H9 (cell line): ENCODE results near the gene CACNA1D. TPM values are rescaled to one million over a fixed set of nuclear protein-coding genes. Genes with fewer than 3 reads are reported as not detected.

Source experiments
- DNase-seq: peaks from one replicate; pipeline ENCODE4 v3.0.0-alpha.2; 2017
- H2AFZ ChIP-seq: one replicate; pipeline ENCODE4 v1.6.1; 2013; ENCODE audit warnings: mild to moderate bottlenecking, low read length, control low read depth, moderate library complexity
- H2AK5ac ChIP-seq: 2 replicates; pipeline ENCODE4 v1.6.1; 2013; ENCODE audit warnings: low read length, control low read depth, mixed read lengths; ENCODE audit not compliant: insufficient read length
- H2BK120ac ChIP-seq: one replicate; pipeline ENCODE4 v1.6.1; 2013; ENCODE audit warnings: low read depth, mild to moderate bottlenecking, low read length, control low read depth, inconsistent platforms; ENCODE audit not compliant: poor library complexity, severe bottlenecking
- H2BK12ac ChIP-seq: 2 replicates; pipeline ENCODE4 v1.6.1; 2013; ENCODE audit warnings: low read length, control low read depth, mixed read lengths, low read depth; ENCODE audit not compliant: insufficient read length
- H2BK15ac ChIP-seq: 2 replicates; pipeline ENCODE4 v1.6.1; 2013; ENCODE audit warnings: low read depth, low read length, control low read depth
- H2BK20ac ChIP-seq: one replicate; pipeline ENCODE4 v1.6.1; 2013; ENCODE audit warnings: low read depth, mild to moderate bottlenecking, low read length, control low read depth, inconsistent platforms; ENCODE audit not compliant: poor library complexity, severe bottlenecking
- H2BK5ac ChIP-seq: 2 replicates; pipeline ENCODE4 v1.6.1; 2013; ENCODE audit warnings: low read length, control low read depth, mixed read lengths; ENCODE audit not compliant: insufficient read length
- H3K14ac ChIP-seq: 2 replicates; pipeline ENCODE4 v1.6.1; 2013; ENCODE audit warnings: low read length, control low read depth; ENCODE audit not compliant: insufficient read depth
- H3K18ac ChIP-seq: 2 replicates; pipeline ENCODE4 v1.6.1; 2013; ENCODE audit warnings: low read depth, mild to moderate bottlenecking, mixed read lengths, low read length, control low read depth; ENCODE audit not compliant: insufficient read length
- H3K23ac ChIP-seq: 2 replicates; pipeline ENCODE4 v1.6.1; 2013; ENCODE audit warnings: low read length, control low read depth, mixed read lengths, low read depth; ENCODE audit not compliant: insufficient read length
- H3K23me2 ChIP-seq: 2 replicates; pipeline ENCODE4 v1.6.1; 2013; ENCODE audit warnings: low read depth, mild to moderate bottlenecking, mixed read lengths, low read length, control low read depth; ENCODE audit not compliant: insufficient read length, poor library complexity, severe bottlenecking
- H3K27ac ChIP-seq: 2 replicates; pipeline ENCODE4 v1.5.1; 2013; ENCODE audit warnings: low read length, control low read depth, mixed read lengths, low read depth; ENCODE audit not compliant: insufficient read length
- H3K27me3 ChIP-seq: 2 replicates; pipeline ENCODE4 v1.6.1; 2013; ENCODE audit warnings: low read length, control low read depth, inconsistent platforms; ENCODE audit not compliant: insufficient read depth
- H3K4ac ChIP-seq: 2 replicates; pipeline ENCODE4 v1.6.1; 2013; ENCODE audit warnings: low read depth, mild to moderate bottlenecking, control low read depth, inconsistent platforms, low read length, moderate library complexity
- H3K4me1 ChIP-seq: 2 replicates; pipeline ENCODE4 v1.6.1; 2013; ENCODE audit warnings: low read length, control low read depth, inconsistent platforms; ENCODE audit not compliant: insufficient read depth
- H3K4me2 ChIP-seq: 2 replicates; pipeline ENCODE4 v1.6.1; 2013; ENCODE audit warnings: low read length, control low read depth, mixed read lengths; ENCODE audit not compliant: insufficient read length, insufficient read depth
- H3K56ac ChIP-seq: 2 replicates; pipeline ENCODE4 v1.6.1; 2013; ENCODE audit warnings: low read depth, mild to moderate bottlenecking, mixed read lengths, low read length, control low read depth; ENCODE audit not compliant: insufficient read length
- H3K79me1 ChIP-seq: 2 replicates; pipeline ENCODE4 v1.6.1; 2013; ENCODE audit warnings: low read depth, mild to moderate bottlenecking, moderate library complexity, low read length, control low read depth, inconsistent platforms; ENCODE audit not compliant: insufficient read depth, poor library complexity, severe bottlenecking
- H3K79me2 ChIP-seq: 2 replicates; pipeline ENCODE4 v1.6.1; 2013; ENCODE audit warnings: low read length, control low read depth, inconsistent platforms; ENCODE audit not compliant: insufficient read depth
- H3K9ac ChIP-seq: 2 replicates; pipeline ENCODE4 v1.6.1; 2013; ENCODE audit warnings: low read length, control low read depth, mixed read lengths; ENCODE audit not compliant: insufficient read length; ENCODE audit errors: extremely low read depth
- H3K9me3 ChIP-seq: one replicate; pipeline ENCODE4 v1.6.1; 2013; ENCODE audit warnings: low read depth, low read length, inconsistent platforms; ENCODE audit not compliant: control insufficient read depth
- H3T11ph ChIP-seq: one replicate; pipeline ENCODE4 v1.6.1; 2013; ENCODE audit warnings: mild to moderate bottlenecking, low read length, control low read depth, inconsistent platforms
- H4K20me1 ChIP-seq: one replicate; pipeline ENCODE4 v1.6.1; 2013; ENCODE audit not compliant: control insufficient read depth, insufficient read length, insufficient read depth
- H4K5ac ChIP-seq: 2 replicates; pipeline ENCODE4 v1.6.1; 2013; ENCODE audit warnings: low read depth, mild to moderate bottlenecking, mixed read lengths, low read length, control low read depth; ENCODE audit not compliant: insufficient read length
- H4K8ac ChIP-seq: replicated peaks from 2 replicates; pipeline ENCODE4 v1.6.1; 2013; ENCODE audit warnings: low read length, control low read depth, mixed read lengths, low read depth; ENCODE audit not compliant: insufficient read length
- H4K91ac ChIP-seq: 2 replicates; pipeline ENCODE4 v1.6.1; 2013; ENCODE audit warnings: low read depth, mild to moderate bottlenecking, moderate library complexity, mixed read lengths, low read length, control low read depth; ENCODE audit not compliant: insufficient read length
- H3K27ac Mint-ChIP-seq, 3 experiments: 2 replicates in 2 of 3; 3 replicates in 1 of 3; pipeline ENCODE4 v1.8.0; 2020 to 2021; ENCODE audit warnings: mixed read lengths in 3 of 3, mild to moderate bottlenecking in 1 of 3, moderate library complexity in 1 of 3
- H3K27me3 Mint-ChIP-seq: 2 replicates; pipeline ENCODE4 v1.8.0; 2021; ENCODE audit warnings: low read depth, mild to moderate bottlenecking, moderate library complexity, mixed read lengths
- H3K36me3 Mint-ChIP-seq, 3 experiments: 2 replicates in 2 of 3; 3 replicates in 1 of 3; pipeline ENCODE4 v1.8.0; 2020 to 2021; ENCODE audit warnings: low read depth in 3 of 3, mixed read lengths in 3 of 3; ENCODE audit not compliant: insufficient read depth in 1 of 3
- H3K4me1 Mint-ChIP-seq, 2 experiments: 2 replicates each; pipeline ENCODE4 v1.8.0; 2020; ENCODE audit warnings: mixed read lengths in 2 of 2
- H3K4me3 Mint-ChIP-seq, 2 experiments: 2 replicates in 1 of 2; 3 replicates in 1 of 2; pipeline ENCODE4 v1.8.0; 2020 to 2021; ENCODE audit warnings: mild to moderate bottlenecking in 2 of 2, mixed read lengths in 2 of 2, moderate library complexity in 1 of 2
- H3K9me3 Mint-ChIP-seq, 2 experiments: 2 replicates in 1 of 2; 3 replicates in 1 of 2; pipeline ENCODE4 v1.8.0; 2020; ENCODE audit warnings: mild to moderate bottlenecking in 2 of 2, mixed read lengths in 2 of 2, moderate library complexity in 1 of 2
- WGBS: extraction: QIAGEN DNeasy Blood & Tissue Kit; methylation state at CpG from one replicate; pipeline ENCODE4 v1.1.7; 2013; ENCODE audit warnings: missing lambda C conversion rate, low lambda C conversion rate, mixed read lengths; ENCODE audit not compliant: insufficient read length; ENCODE audit errors: extremely low coverage; 5-methylcytosine and 5-hydroxymethylcytosine counted together
- total RNA-seq: library from RNA; stranded (reverse); gene quantifications from 2 replicates; pipeline ENCODE4 v1.2.1, GENCODE V29; 2021
- TF ChIP-seq, protein P1 (sequence below): fragments of 200-600 bp; sonication (generic); conservative IDR thresholded peaks from 3 replicates; pipeline ENCODE4 v1.8.0; 2021; ENCODE audit warnings: antibody characterized with exemption, mild to moderate bottlenecking

The CACNA1D gene
- total RNA-seq, 1 experiment from 2014 or later = 3.5 TPM

GRCh38 chr3:53774414-53774813 lies 280.0 kb downstream of the CACNA1D start:
- TF ChIP-seq, protein P1, sequence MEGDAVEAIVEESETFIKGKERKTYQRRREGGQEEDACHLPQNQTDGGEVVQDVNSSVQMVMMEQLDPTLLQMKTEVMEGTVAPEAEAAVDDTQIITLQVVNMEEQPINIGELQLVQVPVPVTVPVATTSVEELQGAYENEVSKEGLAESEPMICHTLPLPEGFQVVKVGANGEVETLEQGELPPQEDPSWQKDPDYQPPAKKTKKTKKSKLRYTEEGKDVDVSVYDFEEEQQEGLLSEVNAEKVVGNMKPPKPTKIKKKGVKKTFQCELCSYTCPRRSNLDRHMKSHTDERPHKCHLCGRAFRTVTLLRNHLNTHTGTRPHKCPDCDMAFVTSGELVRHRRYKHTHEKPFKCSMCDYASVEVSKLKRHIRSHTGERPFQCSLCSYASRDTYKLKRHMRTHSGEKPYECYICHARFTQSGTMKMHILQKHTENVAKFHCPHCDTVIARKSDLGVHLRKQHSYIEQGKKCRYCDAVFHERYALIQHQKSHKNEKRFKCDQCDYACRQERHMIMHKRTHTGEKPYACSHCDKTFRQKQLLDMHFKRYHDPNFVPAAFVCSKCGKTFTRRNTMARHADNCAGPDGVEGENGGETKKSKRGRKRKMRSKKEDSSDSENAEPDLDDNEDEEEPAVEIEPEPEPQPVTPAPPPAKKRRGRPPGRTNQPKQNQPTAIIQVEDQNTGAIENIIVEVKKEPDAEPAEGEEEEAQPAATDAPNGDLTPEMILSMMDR = no peak
- no peak for DNase-seq
- WGBS = no CpG with 5 or more reads among the region's 8 CpGs
- Histone ChIP-seq H2BK5ac (no peak overlapping the region), H3K4me2 (no peak overlapping the region), H3T11ph (no peak overlapping the region), H3K14ac (no peak overlapping the region), H2BK120ac (no peak overlapping the region), H2AFZ (no peak overlapping the region), H3K27ac (no peak overlapping the region), H2BK12ac (no peak overlapping the region), H2BK20ac (no peak overlapping the region), H4K5ac (no peak overlapping the region), H2AK5ac (no peak overlapping the region), H3K79me2 (no peaks in the 10 kb centered on the region), H3K18ac (no peak overlapping the region), H3K9ac (no peak overlapping the region), H3K56ac (no peak overlapping the region), H2BK15ac (no peak overlapping the region), H3K79me1 (no peaks in the 10 kb centered on the region), H3K23ac (no peak overlapping the region), H4K20me1 (no peaks in the 10 kb centered on the region), H4K8ac (no peak overlapping the region), H4K91ac (no peak overlapping the region), H3K9me3 (no peaks in the 10 kb centered on the region), H3K4ac (no peak overlapping the region), H3K4me1 (no peaks in the 10 kb centered on the region), H3K27me3 (no peaks in the 10 kb centered on the region), H3K23me2 (no peaks in the 10 kb centered on the region)
- peaks cover 25 to 30% of the 10 kb centered on the region in 2 experiments for H3K4me1 Mint-ChIP-seq
- no peaks in the 10 kb centered on the region for H3K9me3 Mint-ChIP-seq
- no peak overlapping the region; a peak in 1 of 5 replicates for H3K4me3 Mint-ChIP-seq
- H3K36me3 Mint-ChIP-seq = no peaks in the 10 kb centered on the region
- peaks cover 3% of the 10 kb centered on the region; the same call in 1 of the 2 replicates for H3K27me3 Mint-ChIP-seq
- no peak overlapping the region for H3K27ac Mint-ChIP-seq
